CD4-positive, CD25-positive, alpha-beta regulatory T cell (primary cell): ENCODE data around the gene RDH12. TPM values are rescaled to one million over a fixed set of nuclear protein-coding genes. Genes with fewer than 3 reads are reported as not detected.

Experiments
- ATAC-seq, 2 donors: fragments of 150-1000 bp; cut with Tn5 transposase; one replicate each; pipeline ENCODE4 v1.10.0; 2021; ENCODE audit warnings: low read depth in 2 of 2, moderate number of reproducible peaks in 2 of 2, moderate library complexity in 1 of 2
- DNase-seq, 3 donors: peaks; one replicate each; pipeline versions ENCODE4 v3.0.0 to v3.0.0-alpha.2; 2012 to 2022; ENCODE audit warnings: mixed read lengths in 1 of 3
- H3K27ac ChIP-seq: one replicate; pipeline ENCODE4 v1.7.0; 2013; ENCODE audit warnings: mild to moderate bottlenecking, low read length; ENCODE audit not compliant: insufficient read depth, poor library complexity, severe bottlenecking
- H3K27me3 ChIP-seq: one replicate; pipeline ENCODE4 v1.7.0; 2013; ENCODE audit warnings: low read length; ENCODE audit not compliant: control insufficient read depth, insufficient read depth
- H3K36me3 ChIP-seq: one replicate; pipeline ENCODE4 v1.7.0; 2013; ENCODE audit warnings: mild to moderate bottlenecking, low read length, moderate library complexity; ENCODE audit not compliant: control insufficient read depth, insufficient read depth
- H3K4me1 ChIP-seq: 2 replicates; pipeline ENCODE4 v1.7.0; 2013; ENCODE audit warnings: mild to moderate bottlenecking, low read length; ENCODE audit not compliant: insufficient read depth, control insufficient read depth, poor library complexity, severe bottlenecking
- H3K4me3 ChIP-seq: one replicate; pipeline ENCODE4 v1.7.0; 2013; ENCODE audit warnings: low read depth, mild to moderate bottlenecking, low read length, moderate library complexity
- H3K9me3 ChIP-seq, 2 experiments: 1 replicate in 1 of 2; 2 replicates in 1 of 2; pipeline ENCODE4 v1.7.0; 2013; ENCODE audit warnings: low read length in 2 of 2, mild to moderate bottlenecking in 1 of 2, moderate library complexity in 1 of 2; ENCODE audit not compliant: control insufficient read depth in 2 of 2
- H3K27ac Mint-ChIP-seq, 3 donors: one replicate each; pipeline ENCODE4 v1.8.0; 2020 to 2022; ENCODE audit warnings: mild to moderate bottlenecking in 3 of 3, mixed read lengths in 3 of 3, moderate library complexity in 2 of 3
- H3K27me3 Mint-ChIP-seq: one replicate; pipeline ENCODE4 v1.8.0; 2022; ENCODE audit warnings: mild to moderate bottlenecking, mixed read lengths
- H3K36me3 Mint-ChIP-seq: one replicate; pipeline ENCODE4 v1.8.0; 2020; ENCODE audit warnings: mixed read lengths
- H3K4me1 Mint-ChIP-seq, 4 donors: one replicate each; pipeline ENCODE4 v1.8.0; 2020 to 2022; ENCODE audit warnings: mixed read lengths in 4 of 4, mild to moderate bottlenecking in 1 of 4
- H3K4me3 Mint-ChIP-seq, 4 donors: one replicate each; pipeline ENCODE4 v1.8.0; 2020 to 2022; ENCODE audit warnings: mild to moderate bottlenecking in 4 of 4, mixed read lengths in 4 of 4, moderate library complexity in 3 of 4
- H3K9me3 Mint-ChIP-seq, 7 donors: one replicate each; pipeline ENCODE4 v1.8.0; 2020 to 2022; ENCODE audit warnings: mixed read lengths in 7 of 7, mild to moderate bottlenecking in 3 of 7, moderate library complexity in 2 of 7
- polyA plus RNA-seq, 4 donors: library from polyadenylated mRNA; unstranded; fragments of 300-500 nt; fragmentation: Illumina TruSeq; gene quantifications; one replicate each; pipeline ENCODE4 v1.2.3, GENCODE V29; 2021
- total RNA-seq: library from RNA; stranded (reverse); gene quantifications from one replicate; pipeline ENCODE4 v1.2.3, GENCODE V29; 2022

Gene RDH12
- total and polyA plus RNA-seq, 5 donors from 2014 or later, result not detected

DNA sequence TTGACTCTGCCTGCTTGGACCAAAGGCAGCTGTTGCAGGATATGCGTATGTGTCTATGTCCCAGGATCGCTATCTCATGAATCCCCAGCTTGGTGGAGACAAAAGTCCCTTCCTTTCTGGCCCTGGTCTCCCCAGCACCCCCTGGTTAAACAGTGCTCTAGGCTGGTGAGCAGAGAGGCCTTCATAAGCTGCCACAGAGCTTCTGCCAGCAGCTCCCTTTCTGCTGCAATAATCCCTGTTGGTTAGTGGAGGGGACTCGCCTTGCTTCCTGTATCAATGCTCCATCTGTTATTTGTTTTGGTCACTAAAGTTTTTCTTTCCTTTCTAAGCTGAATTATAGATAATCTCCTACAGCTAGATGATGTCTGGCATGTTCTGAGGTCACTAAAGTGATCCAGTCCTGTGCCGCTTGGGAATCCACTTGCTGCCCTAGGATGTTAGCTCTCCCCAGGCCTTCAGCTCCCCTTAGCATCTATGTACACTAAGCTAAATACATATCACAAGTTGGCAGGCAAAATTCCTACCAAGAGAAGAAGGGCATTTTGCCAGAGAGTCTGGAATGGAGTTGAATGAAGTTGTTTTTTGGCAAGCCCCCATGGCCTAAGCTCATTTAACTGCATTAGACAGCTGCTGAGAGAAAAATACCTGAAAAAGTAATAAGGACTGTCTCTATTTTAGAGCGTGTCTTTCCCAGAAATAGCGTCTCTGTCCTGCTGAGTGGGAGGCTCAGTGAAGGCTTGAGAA, 47.8 kb downstream of the RDH12 start:
- no peak for DNase-seq
- Mint-ChIP-seq H3K4me3 (no peak overlapping the region), H3K36me3 (peaks cover 68% of the 10 kb centered on the region), H3K27ac (no peak overlapping the region), H3K27me3 (no peaks in the 10 kb centered on the region), H3K4me1 (peaks cover 0 to 2% (median 0%) of the 10 kb centered on the region in 4 donors), H3K9me3 (no peaks in the 10 kb centered on the region)
- no peaks in the 10 kb centered on the region for H3K27me3 ChIP-seq
- no peak for ATAC-seq
- H3K4me1 ChIP-seq, result no peaks in the 10 kb centered on the region
- H3K27ac ChIP-seq, result no peak overlapping the region
- H3K9me3 ChIP-seq, result no peaks in the 10 kb centered on the region
- peaks cover 59% of the 10 kb centered on the region for H3K36me3 ChIP-seq
- H3K4me3 ChIP-seq, result no peak overlapping the region

DNA sequence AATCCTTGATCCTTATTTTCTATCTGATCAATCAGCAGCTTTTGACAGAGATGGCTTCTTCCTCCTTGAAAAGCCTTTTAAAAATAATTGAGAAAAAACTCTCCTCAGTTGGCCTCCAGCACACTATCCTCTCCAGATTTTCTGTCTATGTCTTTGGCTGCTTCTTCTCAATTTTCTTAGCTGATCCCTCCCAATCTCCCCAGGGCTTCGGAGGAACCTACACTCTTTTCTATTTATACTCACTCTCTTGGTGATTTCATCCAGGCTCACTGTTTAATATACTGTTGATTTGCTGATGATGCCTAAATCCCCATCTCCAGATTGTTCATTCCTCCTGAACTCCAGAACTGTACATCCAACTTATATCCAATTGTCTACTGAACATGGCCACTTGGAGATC, 54.8 kb downstream of the RDH12 start:
- H3K36me3 Mint-ChIP-seq, result peaks cover 64% of the 10 kb centered on the region
- ATAC-seq (no peak), DNase-seq (no peak)
- Histone ChIP-seq H3K27ac (no peak overlapping the region), H3K4me3 (no peak overlapping the region), H3K27me3 (no peaks in the 10 kb centered on the region), H3K4me1 (no peaks in the 10 kb centered on the region), H3K9me3 (no peaks in the 10 kb centered on the region), H3K36me3 (peaks cover 58% of the 10 kb centered on the region)
- H3K27ac Mint-ChIP-seq, result peak overlapping the region in 1 of 3 donors; percentile 18
- H3K27me3 Mint-ChIP-seq, result no peaks in the 10 kb centered on the region
- H3K4me1 Mint-ChIP-seq, result peaks cover 0 to 4% (median 0%) of the 10 kb centered on the region in 4 donors
- H3K4me3 Mint-ChIP-seq, result no peak overlapping the region
- H3K9me3 Mint-ChIP-seq, result peaks cover 0 to 2% (median 0%) of the 10 kb centered on the region in 7 donors

DNA sequence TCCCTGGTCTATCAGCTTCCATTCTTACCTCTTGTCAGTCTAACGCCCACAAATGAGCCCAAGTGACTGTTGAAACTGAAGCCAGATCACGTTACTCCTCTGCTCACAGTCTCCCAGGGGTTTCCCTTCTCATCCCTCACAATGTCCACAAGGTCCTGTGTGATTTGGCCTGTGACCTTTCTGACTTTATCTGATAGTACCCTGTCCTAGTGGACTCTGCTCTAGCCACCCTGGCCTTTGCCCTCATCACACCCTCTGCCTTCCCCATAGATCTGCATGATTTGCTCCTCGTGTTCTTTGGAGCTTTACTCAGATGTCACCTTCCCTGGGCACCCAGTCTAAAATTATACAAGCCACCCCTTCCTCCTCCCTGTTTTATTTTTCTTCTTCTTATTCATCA, 55.5 kb downstream of the RDH12 start:
- peaks cover 58% of the 10 kb centered on the region for H3K36me3 ChIP-seq
- Mint-ChIP-seq H3K27ac (peak overlapping the region in 1 of 3 donors; percentile 17), H3K4me1 (peaks cover 0 to 4% (median 0%) of the 10 kb centered on the region in 4 donors), H3K27me3 (no peaks in the 10 kb centered on the region), H3K36me3 (peaks cover 63% of the 10 kb centered on the region), H3K9me3 (peaks cover 0 to 2% (median 0%) of the 10 kb centered on the region in 7 donors), H3K4me3 (no peak overlapping the region)
- H3K4me3 ChIP-seq, result no peak overlapping the region
- no peak for DNase-seq
- ATAC-seq, result no peak
- H3K9me3 ChIP-seq, result no peaks in the 10 kb centered on the region
- no peaks in the 10 kb centered on the region for H3K27me3 ChIP-seq
- H3K4me1 ChIP-seq, result no peaks in the 10 kb centered on the region
- no peak overlapping the region for H3K27ac ChIP-seq

DNA sequence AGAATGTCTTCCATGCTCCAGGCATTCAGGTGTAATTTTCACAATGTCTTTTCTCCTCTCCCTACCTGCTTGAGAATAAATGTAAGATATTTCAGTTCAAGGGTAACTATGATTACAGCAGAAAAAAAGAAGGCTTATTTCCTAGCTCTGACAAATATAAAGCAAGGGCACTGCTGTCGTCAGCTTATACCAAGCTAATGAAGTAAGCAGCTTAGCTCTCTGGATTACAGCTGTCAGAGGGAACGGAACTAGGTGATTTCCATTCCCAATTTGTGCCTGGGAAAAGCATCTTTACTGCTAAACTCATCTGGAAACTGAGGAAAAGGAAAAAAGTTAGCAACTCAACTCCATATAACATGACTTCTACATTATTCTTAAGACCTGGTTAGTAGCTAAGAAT, 58.2 kb downstream of the RDH12 start:
- peaks cover 0 to 2% (median 0%) of the 10 kb centered on the region in 7 donors for H3K9me3 Mint-ChIP-seq
- DNase-seq, result no peak
- no peak overlapping the region for H3K27ac ChIP-seq
- no peak overlapping the region for H3K4me3 Mint-ChIP-seq
- H3K4me1 ChIP-seq, result no peaks in the 10 kb centered on the region
- H3K4me3 ChIP-seq, result no peak overlapping the region
- H3K27ac Mint-ChIP-seq, result no peak overlapping the region
- peaks cover 63% of the 10 kb centered on the region for H3K36me3 Mint-ChIP-seq
- H3K36me3 ChIP-seq, result peaks cover 57% of the 10 kb centered on the region
- H3K9me3 ChIP-seq, result no peaks in the 10 kb centered on the region
- H3K27me3 ChIP-seq, result no peaks in the 10 kb centered on the region
- ATAC-seq, result no peak
- H3K27me3 Mint-ChIP-seq, result no peaks in the 10 kb centered on the region
- peaks cover 0 to 4% (median 0%) of the 10 kb centered on the region in 4 donors for H3K4me1 Mint-ChIP-seq

DNA sequence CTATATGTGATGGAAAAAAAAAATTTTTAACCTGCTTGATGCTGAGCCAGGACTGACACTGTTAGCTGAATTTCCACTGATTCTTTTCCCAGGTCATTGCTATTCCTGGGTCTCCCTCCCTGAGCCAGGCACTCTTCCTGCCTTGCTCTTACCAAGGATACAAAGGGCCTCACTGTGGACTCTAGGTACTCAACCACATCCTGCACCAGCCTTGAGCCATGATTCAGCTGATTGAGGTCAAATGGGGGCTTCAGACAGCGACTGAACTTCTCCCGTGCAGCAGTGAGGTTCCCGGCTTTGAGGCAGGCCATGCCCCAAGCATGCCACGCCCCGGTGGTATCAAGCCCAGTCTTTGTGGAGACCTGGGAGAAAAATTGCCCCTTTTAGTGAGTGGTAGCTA, 60.4 kb downstream of the RDH12 start:
- no peak overlapping the region for H3K27ac Mint-ChIP-seq
- Histone ChIP-seq H3K4me3 (no peak overlapping the region), H3K9me3 (no peaks in the 10 kb centered on the region), H3K27ac (no peak overlapping the region), H3K4me1 (no peaks in the 10 kb centered on the region), H3K27me3 (no peaks in the 10 kb centered on the region), H3K36me3 (peaks cover 69% of the 10 kb centered on the region)
- ATAC-seq (no peak), DNase-seq (no peak)
- H3K4me1 Mint-ChIP-seq, result no peaks in the 10 kb centered on the region
- H3K27me3 Mint-ChIP-seq, result no peaks in the 10 kb centered on the region
- peaks cover 0 to 2% (median 0%) of the 10 kb centered on the region in 7 donors for H3K9me3 Mint-ChIP-seq
- H3K36me3 Mint-ChIP-seq, result peaks cover 64% of the 10 kb centered on the region
- no peak overlapping the region for H3K4me3 Mint-ChIP-seq

DNA sequence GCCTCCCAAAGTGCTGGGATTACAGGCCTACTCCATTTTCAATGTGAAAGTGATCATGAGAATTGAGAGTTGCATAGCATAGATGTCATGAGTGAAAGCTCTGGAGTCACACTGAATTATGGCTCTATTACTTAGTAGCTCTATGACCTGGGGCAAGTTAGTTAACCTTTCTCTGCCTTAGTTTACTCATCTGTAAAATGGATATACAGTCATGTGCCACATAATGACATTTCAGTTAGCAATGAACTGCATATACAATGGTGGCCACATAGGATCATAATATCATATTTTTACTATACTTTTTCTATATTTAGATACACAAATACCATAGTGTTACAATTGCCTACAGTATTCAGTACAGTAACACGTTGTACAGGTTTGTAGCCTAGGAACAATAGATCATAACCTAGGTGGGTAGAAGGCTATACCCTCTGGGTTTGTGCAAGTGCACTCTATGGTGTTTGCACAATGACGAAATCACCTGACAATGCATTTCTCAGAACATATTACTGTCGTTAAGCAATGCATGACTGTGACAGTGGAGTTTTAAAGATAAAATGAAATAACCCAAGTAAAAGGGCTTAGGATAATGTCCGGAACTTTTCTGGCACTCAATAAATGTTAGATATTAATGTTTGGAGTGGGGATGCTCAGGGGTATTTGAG, 61.6 kb downstream of the RDH12 start:
- Mint-ChIP-seq H3K9me3 (peaks cover 0 to 1% (median 0%) of the 10 kb centered on the region in 7 donors), H3K36me3 (peaks cover 70% of the 10 kb centered on the region), H3K27me3 (no peaks in the 10 kb centered on the region), H3K4me3 (no peak overlapping the region), H3K27ac (no peak overlapping the region), H3K4me1 (no peaks in the 10 kb centered on the region)
- Histone ChIP-seq H3K4me3 (no peak overlapping the region), H3K27ac (no peak overlapping the region), H3K9me3 (no peaks in the 10 kb centered on the region), H3K4me1 (no peaks in the 10 kb centered on the region), H3K27me3 (no peaks in the 10 kb centered on the region), H3K36me3 (peaks cover 81% of the 10 kb centered on the region)
- no peak for ATAC-seq
- no peak for DNase-seq

DNA sequence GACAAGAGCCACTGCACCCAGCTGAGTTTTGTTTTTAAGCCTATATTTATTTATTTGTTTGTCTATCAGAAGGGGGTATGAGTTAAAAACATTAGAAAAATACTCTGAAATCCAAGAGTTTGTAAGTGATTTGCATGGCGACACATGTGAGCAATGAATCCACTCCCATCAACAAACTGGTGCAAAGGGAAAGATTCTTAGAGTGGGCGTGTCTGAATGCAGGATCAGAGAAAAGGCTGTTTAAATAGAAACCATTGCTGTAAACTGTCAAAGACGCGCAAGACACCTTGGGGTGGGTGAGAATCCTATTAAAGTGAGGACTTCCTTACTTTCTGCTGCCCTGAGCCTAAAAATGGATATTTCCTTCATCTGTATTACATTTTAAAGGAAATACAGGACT, 62.8 kb downstream of the RDH12 start:
- Mint-ChIP-seq H3K36me3 (peaks cover 71% of the 10 kb centered on the region), H3K27ac (no peak overlapping the region), H3K9me3 (peaks cover 0 to 1% (median 0%) of the 10 kb centered on the region in 7 donors), H3K27me3 (no peaks in the 10 kb centered on the region), H3K4me3 (no peak overlapping the region), H3K4me1 (no peaks in the 10 kb centered on the region)
- ATAC-seq (no peak), DNase-seq (no peak)
- no peak overlapping the region for H3K27ac ChIP-seq
- peaks cover 91% of the 10 kb centered on the region for H3K36me3 ChIP-seq
- H3K27me3 ChIP-seq, result no peaks in the 10 kb centered on the region
- no peaks in the 10 kb centered on the region for H3K4me1 ChIP-seq
- H3K4me3 ChIP-seq, result no peak overlapping the region
- no peaks in the 10 kb centered on the region for H3K9me3 ChIP-seq
